Mesendoderm (in vitro differentiated cells): Measurements from ENCODE around the gene GARRE1.
"Not testable (repeated sequence)": the region's sequence is repeated elsewhere in the genome, so short reads cannot be mapped to it uniquely, and the experiment has no call there.

Experiments used
- DNase-seq: peaks from one replicate; pipeline ENCODE4 v3.0.0; 2013
- H2AK5ac ChIP-seq: 2 replicates; pipeline ENCODE4 v1.6.1; 2013; ENCODE audit warnings: low read length, inconsistent platforms
- H2BK120ac ChIP-seq: 2 replicates; pipeline ENCODE4 v1.6.1; 2013; ENCODE audit warnings: low read depth, mild to moderate bottlenecking, low read length, moderate library complexity, mixed read lengths
- H2BK15ac ChIP-seq: replicated peaks from 2 replicates; pipeline ENCODE4 v1.6.1; 2013; ENCODE audit warnings: low read depth, mild to moderate bottlenecking, moderate library complexity
- H2BK5ac ChIP-seq: 2 replicates; pipeline ENCODE4 v1.6.1; 2013; ENCODE audit warnings: low read length, inconsistent platforms
- H3K18ac ChIP-seq: 2 replicates; pipeline ENCODE4 v1.6.1; 2013; ENCODE audit warnings: mild to moderate bottlenecking, low read length, mixed read lengths
- H3K23ac ChIP-seq: one replicate; pipeline ENCODE4 v1.6.1; 2013; ENCODE audit warnings: low read length
- H3K27ac ChIP-seq: 2 replicates; pipeline ENCODE4 v1.5.1; 2013; ENCODE audit warnings: low read depth, mild to moderate bottlenecking, inconsistent platforms, low read length, moderate library complexity
- H3K27me3 ChIP-seq: 2 replicates; pipeline ENCODE4 v1.6.1; 2013; ENCODE audit warnings: low read length, control low read depth, mild to moderate bottlenecking, inconsistent platforms; ENCODE audit not compliant: insufficient read depth, poor library complexity
- H3K36me3 ChIP-seq: 2 replicates; pipeline ENCODE4 v1.6.1; 2013; ENCODE audit warnings: low read length, inconsistent platforms; ENCODE audit not compliant: control insufficient read depth, insufficient read depth
- H3K4ac ChIP-seq: one replicate; pipeline ENCODE4 v1.6.1; 2013; ENCODE audit warnings: low read depth, mild to moderate bottlenecking, low read length, moderate library complexity
- H3K4me1 ChIP-seq: 2 replicates; pipeline ENCODE4 v1.6.1; 2013; ENCODE audit warnings: low read depth, low read length, inconsistent platforms; ENCODE audit not compliant: control insufficient read depth
- H3K4me2 ChIP-seq: 2 replicates; pipeline ENCODE4 v1.6.1; 2013; ENCODE audit warnings: low read length
- H3K4me3 ChIP-seq: 2 replicates; pipeline ENCODE4 v1.5.1; 2013; ENCODE audit warnings: mild to moderate bottlenecking, low read length
- H3K56ac ChIP-seq: one replicate; pipeline ENCODE4 v1.6.1; 2013; ENCODE audit warnings: low read length
- H3K79me1 ChIP-seq: 2 replicates; pipeline ENCODE4 v1.6.1; 2013; ENCODE audit warnings: low read length, inconsistent platforms
- H3K79me2 ChIP-seq: 2 replicates; pipeline ENCODE4 v1.6.1; 2013; ENCODE audit warnings: mild to moderate bottlenecking, low read length; ENCODE audit not compliant: control insufficient read depth, insufficient read depth
- H3K9ac ChIP-seq: 2 replicates; pipeline ENCODE4 v1.6.1; 2013; ENCODE audit warnings: low read length, inconsistent platforms
- H4K5ac ChIP-seq: one replicate; pipeline ENCODE4 v1.6.1; 2013; ENCODE audit warnings: low read length
- H4K8ac ChIP-seq: one replicate; pipeline ENCODE4 v1.6.1; 2013; ENCODE audit warnings: low read depth, mild to moderate bottlenecking, control low read depth, low read length, moderate library complexity
- WGBS: extraction: QIAGEN DNeasy Blood & Tissue Kit; methylation state at CpG from one replicate; pipeline ENCODE4 v1.1.7; 2013; ENCODE audit warnings: low lambda C conversion rate, missing lambda C conversion rate; ENCODE audit not compliant: insufficient coverage; ENCODE audit errors: extremely low coverage; 5-methylcytosine and 5-hydroxymethylcytosine counted together

Gene GARRE1

GRCh38 chr19:34253167-34253566 lies 1.2 kb upstream of the GARRE1 start:
- H3K27ac ChIP-seq, H3K18ac ChIP-seq, H3K4ac ChIP-seq, H2AK5ac ChIP-seq, H3K23ac ChIP-seq, H3K27me3 ChIP-seq, H3K9ac ChIP-seq, H3K4me1 ChIP-seq, H2BK120ac ChIP-seq, H3K4me3 ChIP-seq, H3K56ac ChIP-seq, H3K79me2 ChIP-seq, H4K5ac ChIP-seq, H3K36me3 ChIP-seq, H2BK5ac ChIP-seq, H3K4me2 ChIP-seq, H4K8ac ChIP-seq, H3K79me1 ChIP-seq, DNase-seq, H2BK15ac ChIP-seq: not testable (repeated sequence)
- WGBS, result no CpG with 5 or more reads among the region's 14 CpGs

DNA sequence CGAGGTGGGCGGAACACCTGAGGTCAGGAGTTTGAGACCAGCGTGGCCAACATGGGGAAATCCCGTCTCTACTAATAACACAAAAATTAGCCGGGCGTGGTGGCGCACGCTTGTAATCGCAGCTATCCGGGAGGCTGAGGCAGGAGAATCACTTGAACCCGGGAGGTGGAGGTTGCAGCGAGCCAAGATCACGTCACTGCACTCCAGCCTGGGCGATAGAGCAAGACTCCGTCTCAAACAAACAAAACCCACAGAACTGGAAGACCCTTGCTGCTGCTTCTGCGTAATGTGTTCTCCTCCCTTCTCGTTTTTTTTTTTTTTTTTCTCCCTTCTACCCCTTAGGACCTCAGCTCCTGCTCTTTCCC lies 691 bp upstream of the GARRE1 start:
- not testable (repeated sequence) for H3K27ac ChIP-seq
- WGBS, result no CpG with 5 or more reads among the region's 17 CpGs
- H3K4me3 ChIP-seq, result peak overlapping the region; percentile 90

GRCh38 chr19:34254698-34255432 lies 511 bp downstream of the GARRE1 start:
- no peaks in the 10 kb centered on the region for H3K36me3 ChIP-seq
- H2BK15ac ChIP-seq, result no peak overlapping the region
- H4K5ac ChIP-seq, result no peak overlapping the region
- H3K79me1 ChIP-seq, result no peaks in the 10 kb centered on the region
- peaks cover 3% of the 10 kb centered on the region for H3K79me2 ChIP-seq
- peak overlapping the region; percentile 81 for H3K18ac ChIP-seq
- no peak overlapping the region for H3K23ac ChIP-seq
- H3K9ac ChIP-seq, result peak overlapping the region; percentile 88
- H3K4ac ChIP-seq, result peak overlapping the region; percentile 90
- H3K27me3 ChIP-seq, result no peaks in the 10 kb centered on the region
- no peak overlapping the region for H2BK120ac ChIP-seq
- no peak overlapping the region for H4K8ac ChIP-seq
- H2AK5ac ChIP-seq, result no peak overlapping the region
- peak overlapping the region; percentile 71 for H3K27ac ChIP-seq
- peak overlapping the region; percentile 95 for H3K56ac ChIP-seq
- peak overlapping the region; percentile 76 for H3K4me3 ChIP-seq
- no CpG with 5 or more reads among the region's 88 CpGs for WGBS
- H3K4me1 ChIP-seq, result no peaks in the 10 kb centered on the region
- peak; percentile 54 for DNase-seq
- peak overlapping the region; percentile 49 for H3K4me2 ChIP-seq
- no peak overlapping the region for H2BK5ac ChIP-seq

More for the DNA sequence above, 691 bp upstream of the GARRE1 start:
- not testable (repeated sequence) for H3K4me1 ChIP-seq, H3K79me1 ChIP-seq, H4K8ac ChIP-seq, H3K4ac ChIP-seq, H2BK15ac ChIP-seq, H3K27me3 ChIP-seq, H3K36me3 ChIP-seq, H2BK120ac ChIP-seq, H3K79me2 ChIP-seq, H2BK5ac ChIP-seq, H4K5ac ChIP-seq, H3K23ac ChIP-seq, H2AK5ac ChIP-seq, DNase-seq
- Histone ChIP-seq H3K9ac (peak overlapping the region; percentile 86), H3K4me2 (peak overlapping the region; percentile 93), H3K56ac (peak overlapping the region; percentile 93), H3K18ac (peak overlapping the region; percentile 81)

- no CpG with 5 or more reads among the region's 9 CpGs for WGBS
- Histone ChIP-seq H2BK120ac (no peak overlapping the region), H3K4ac (no peak overlapping the region), H3K9ac (peak overlapping the region; percentile 88), H3K27ac (no peak overlapping the region), H2BK15ac (no peak overlapping the region), H2BK5ac (no peak overlapping the region), H2AK5ac (no peak overlapping the region), H4K5ac (no peak overlapping the region), H3K79me1 (no peaks in the 10 kb centered on the region), H3K27me3 (no peaks in the 10 kb centered on the region), H4K8ac (no peak overlapping the region), H3K18ac (no peak overlapping the region), H3K79me2 (peaks cover 3% of the 10 kb centered on the region), H3K56ac (peak overlapping the region; percentile 95), H3K4me2 (peak overlapping the region; percentile 49), H3K36me3 (no peaks in the 10 kb centered on the region), H3K23ac (no peak overlapping the region), H3K4me3 (no peak overlapping the region), H3K4me1 (no peaks in the 10 kb centered on the region)
- DNase-seq, result no peak
These were observed 1.2 kb downstream of the GARRE1 start for GRCh38 chr19:34255546-34255945.

GRCh38 chr19:34256835-34257558 lies 2.6 kb downstream of the GARRE1 start:
- no CpG with 5 or more reads among the region's 5 CpGs for WGBS
- Histone ChIP-seq H3K79me2 (peaks cover 11% of the 10 kb centered on the region), H3K4me3 (no peak overlapping the region), H3K9ac (no peak overlapping the region), H4K8ac (no peak overlapping the region), H2AK5ac (no peak overlapping the region), H3K27me3 (no peaks in the 10 kb centered on the region), H4K5ac (no peak overlapping the region), H3K23ac (no peak overlapping the region), H3K4me2 (no peak overlapping the region), H3K4ac (no peak overlapping the region), H2BK5ac (no peak overlapping the region), H2BK15ac (no peak overlapping the region), H3K18ac (no peak overlapping the region), H3K36me3 (no peaks in the 10 kb centered on the region), H3K56ac (no peak overlapping the region), H3K4me1 (peaks cover 11% of the 10 kb centered on the region), H3K27ac (no peak overlapping the region), H2BK120ac (no peak overlapping the region), H3K79me1 (peaks cover 5% of the 10 kb centered on the region)
- no peak for DNase-seq
